EL (cell line): ENCODE results near the gene ZNFX1.
"Not testable (repeated sequence)": the region's sequence is repeated elsewhere in the genome, so short reads cannot be mapped to it uniquely, and the experiment has no call there.

ENCODE experiments used
- DNase-seq: peaks from one replicate; pipeline ENCODE4 v3.0.0-alpha.2; 2016

The ZNFX1 gene

GRCh38 chr20:49278036-49278817 is at the start of gene ZNFX1:
ZNFX1 (minus strand) TSS chr20:49278057; CDS start chr20:49275839, 2,218 bp downstream.
- peak; percentile 99 for DNase-seq

- peak; percentile 39 for DNase-seq
These were observed 48.2 kb upstream of the ZNFX1 start for GRCh38 chr20:49326026-49326425.

DNA sequence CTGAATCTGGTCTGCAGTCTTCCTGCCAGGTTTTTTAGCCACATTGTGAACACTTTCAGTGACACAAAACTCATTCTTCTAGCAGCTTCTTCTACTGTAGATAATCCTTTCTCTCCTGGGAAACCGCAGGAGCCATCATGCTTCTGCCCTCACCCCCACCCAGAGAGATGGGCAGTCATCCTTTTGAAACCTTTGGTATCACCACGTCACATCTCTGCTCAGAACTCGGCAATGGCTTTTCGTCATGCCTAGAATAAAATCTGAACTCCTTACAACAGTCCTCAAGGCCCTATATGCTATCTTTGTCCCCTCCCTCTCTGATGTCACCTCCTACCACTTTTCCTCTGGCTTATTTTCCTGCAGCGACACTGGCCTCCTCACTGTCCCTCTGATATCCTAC is 46.4 kb upstream of the ZNFX1 start:
- DNase-seq = no peak

GRCh38 chr20:49323622-49324238 is 45.9 kb upstream of the ZNFX1 start:
- peak; percentile 56 for DNase-seq

DNA sequence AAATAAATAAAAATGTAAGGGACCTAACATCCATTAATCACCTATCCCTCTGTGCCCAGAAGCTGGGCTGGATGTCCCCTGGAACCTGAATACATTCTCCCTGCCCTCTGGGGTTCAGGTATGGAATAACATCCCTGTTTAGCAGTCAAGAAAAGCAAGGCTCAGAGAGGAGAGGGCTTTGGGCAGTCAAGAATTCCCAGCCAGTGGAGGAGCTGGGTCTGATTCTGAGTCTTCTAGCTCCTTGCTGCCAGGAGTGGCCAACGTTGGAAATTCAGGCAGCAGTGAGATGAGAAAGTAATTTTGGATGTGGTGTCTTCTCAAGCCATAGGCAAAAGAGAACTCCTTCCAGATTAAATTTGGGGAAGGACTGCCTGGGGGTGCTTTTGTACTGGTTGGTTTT is 42.6 kb upstream of the ZNFX1 start:
- DNase-seq = peak; percentile 50

- no peak for DNase-seq
These were observed 41.5 kb upstream of the ZNFX1 start for GRCh38 chr20:49319208-49319809.

- no peak for DNase-seq
These were observed 40.8 kb upstream of the ZNFX1 start for GRCh38 chr20:49318430-49319207.

DNA sequence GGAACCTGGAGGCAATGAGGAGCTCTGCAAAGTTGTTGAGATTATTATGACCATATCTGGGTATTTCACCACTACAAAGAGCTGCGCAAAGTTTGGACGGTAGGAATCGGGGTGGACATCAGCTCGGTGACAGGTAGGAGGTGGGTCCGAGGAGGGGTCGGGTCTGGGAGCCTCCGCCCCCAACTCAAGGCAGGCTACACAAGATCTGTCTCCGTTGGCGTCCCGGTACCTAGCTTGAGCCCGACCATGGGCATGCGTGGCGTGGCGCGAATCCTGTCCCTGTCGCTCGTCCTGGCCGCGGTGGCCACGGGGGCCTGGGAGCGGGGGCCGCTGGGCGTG is 40.2 kb upstream of the ZNFX1 start:
- DNase-seq = no peak

DNA sequence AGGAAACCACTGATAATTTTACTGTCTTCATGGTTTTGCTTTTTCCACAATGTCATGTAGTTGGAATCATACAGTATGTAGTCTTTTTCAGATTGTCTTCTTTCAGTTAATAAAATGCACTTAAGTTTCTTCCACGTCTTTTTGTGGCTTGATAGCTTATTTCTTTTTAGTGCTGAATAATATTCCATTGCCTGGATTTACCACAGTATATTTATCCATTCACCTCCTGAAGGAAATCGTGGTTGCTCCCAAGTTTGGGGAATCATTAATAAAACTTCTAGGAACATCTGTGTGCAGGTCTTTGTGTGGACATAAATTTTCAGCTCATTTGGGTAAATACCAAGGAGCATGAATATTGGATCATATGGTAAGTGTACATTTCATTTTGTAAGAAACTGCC is 38.8 kb upstream of the ZNFX1 start:
- no peak for DNase-seq

GRCh38 chr20:49315580-49315979 is 37.7 kb upstream of the ZNFX1 start:
- DNase-seq = no peak

DNA sequence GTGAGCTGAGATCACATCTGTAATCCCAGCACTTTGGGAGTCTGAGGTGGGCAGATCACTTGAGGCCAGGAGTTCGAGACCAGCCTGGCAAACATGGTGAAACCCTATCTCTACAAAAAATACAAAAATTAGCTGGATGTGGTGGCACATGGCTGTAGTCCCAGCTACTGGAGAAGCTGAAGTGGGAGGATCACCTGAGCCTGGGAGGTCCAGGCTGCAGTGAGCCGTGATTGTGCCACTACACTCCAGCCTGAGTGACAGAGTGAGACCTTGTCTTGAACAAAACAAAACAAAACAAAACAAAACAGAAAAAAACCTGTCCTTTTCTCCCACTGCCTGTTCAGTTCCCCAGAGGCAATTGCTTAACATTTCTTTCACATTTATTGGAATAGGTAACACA is 36.2 kb upstream of the ZNFX1 start:
- DNase-seq = not testable (repeated sequence)

DNA sequence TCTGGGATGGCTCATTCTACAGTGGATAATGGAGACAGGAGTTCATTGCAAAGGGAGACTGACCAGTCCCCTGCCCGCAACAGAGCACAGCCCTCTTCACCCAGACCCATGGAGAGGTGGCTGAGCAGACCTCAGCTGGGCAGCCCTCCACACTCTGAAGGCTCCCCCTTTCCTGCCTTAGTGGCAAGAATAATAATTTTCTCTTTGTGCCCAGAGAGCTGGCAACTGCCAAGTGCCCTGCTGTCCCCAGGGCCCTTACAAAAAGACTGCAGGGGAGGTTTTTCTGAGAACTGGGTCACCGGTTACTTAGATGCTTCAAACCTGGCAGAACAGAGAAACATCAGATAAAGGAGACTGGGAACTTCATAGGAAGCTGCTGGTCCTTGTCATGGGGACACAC is 35.4 kb upstream of the ZNFX1 start:
- DNase-seq = no peak

- DNase-seq = no peak
These were observed 34.8 kb upstream of the ZNFX1 start for GRCh38 chr20:49312661-49313060.

GRCh38 chr20:49310705-49311104 is 32.8 kb upstream of the ZNFX1 start:
- DNase-seq = peak; percentile 25

DNA sequence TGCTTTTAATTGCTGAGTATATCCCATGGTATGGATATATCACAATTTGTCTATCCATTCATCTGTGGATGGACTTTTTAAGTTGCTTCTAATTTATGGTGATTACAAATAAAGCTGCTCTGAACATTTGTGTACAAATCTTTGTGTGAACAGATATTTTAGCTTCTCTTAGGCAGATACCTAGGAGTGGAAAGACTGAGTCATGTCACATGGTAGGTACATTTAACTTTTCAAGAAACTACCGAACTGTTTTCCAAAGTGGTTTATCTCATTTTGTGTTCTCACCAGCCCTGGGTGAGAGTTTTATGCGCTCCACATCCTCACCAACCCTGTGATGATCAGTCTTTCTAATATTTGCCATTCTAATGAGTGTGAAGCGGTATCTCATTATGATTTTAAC is 31.0 kb upstream of the ZNFX1 start:
- no peak for DNase-seq

DNA sequence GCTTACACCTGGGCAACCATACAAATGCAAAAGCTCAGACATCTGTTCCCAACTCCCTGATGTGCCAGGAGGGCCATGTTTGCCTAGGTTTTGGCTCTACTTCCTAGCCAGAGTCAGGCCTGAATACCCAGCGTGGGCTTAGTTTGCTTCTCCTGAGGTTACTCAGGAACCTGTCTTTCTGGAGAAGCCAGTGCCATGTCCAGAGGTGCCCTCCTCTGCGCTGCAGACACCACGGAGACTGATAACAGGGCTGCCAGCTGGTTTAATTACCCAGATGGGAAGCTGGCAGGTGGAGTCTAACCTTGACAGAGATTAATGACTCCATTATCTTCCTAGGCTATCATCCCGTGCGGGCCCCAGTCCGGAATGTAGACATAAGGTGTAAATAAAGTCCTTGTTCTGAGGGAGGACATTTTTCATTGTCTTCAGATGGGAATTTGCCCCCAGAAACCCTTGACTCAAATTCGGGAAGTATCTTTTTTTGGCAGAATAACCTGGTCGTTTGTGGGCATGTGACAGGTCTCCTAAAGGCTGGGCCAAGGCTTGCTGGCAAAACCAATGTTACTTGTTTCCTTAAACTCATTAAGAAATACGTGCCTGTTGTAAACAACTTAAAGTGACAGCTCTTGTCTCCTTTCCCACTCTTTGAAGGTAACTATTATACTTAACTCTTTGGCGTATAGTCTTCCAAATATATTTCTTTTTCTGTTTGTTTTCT is 29.2 kb upstream of the ZNFX1 start:
- DNase-seq = no peak

GRCh38 chr20:49303065-49303552 is 25.3 kb upstream of the ZNFX1 start:
- peak; percentile 20 for DNase-seq

- DNase-seq = no peak
These were observed 20.0 kb upstream of the ZNFX1 start for GRCh38 chr20:49297605-49298530.

DNA sequence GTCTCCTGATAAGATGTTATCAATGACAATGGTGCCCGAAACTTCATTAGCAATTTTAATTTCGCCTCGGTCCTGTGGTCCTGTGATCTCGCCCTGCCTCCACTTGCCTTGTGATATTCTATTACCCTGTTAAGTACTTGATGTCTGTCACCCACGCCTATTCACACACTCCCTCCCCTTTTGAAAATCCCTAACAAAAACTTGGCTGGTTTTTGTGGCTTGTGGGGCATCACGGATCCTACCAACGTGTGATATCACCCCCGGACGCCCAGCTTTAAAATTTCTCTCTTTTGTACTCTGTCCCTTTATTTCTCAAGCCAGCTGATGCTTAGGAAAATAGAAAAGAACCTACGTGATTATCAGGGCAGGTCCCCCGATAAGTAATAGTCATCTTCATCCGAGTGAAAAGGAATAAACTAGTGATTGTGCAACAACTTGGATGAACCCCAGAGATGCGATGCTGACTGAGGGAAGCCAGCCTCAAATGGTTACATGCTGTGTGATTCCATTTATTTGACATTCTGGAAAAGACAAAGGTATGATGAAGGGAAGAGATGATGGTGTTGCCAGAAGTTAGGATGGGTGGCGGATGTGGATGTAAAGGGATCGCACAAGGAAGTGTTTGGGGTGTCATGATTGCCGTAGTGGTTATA is 16.3 kb upstream of the ZNFX1 start:
- DNase-seq = not testable (repeated sequence)

DNA sequence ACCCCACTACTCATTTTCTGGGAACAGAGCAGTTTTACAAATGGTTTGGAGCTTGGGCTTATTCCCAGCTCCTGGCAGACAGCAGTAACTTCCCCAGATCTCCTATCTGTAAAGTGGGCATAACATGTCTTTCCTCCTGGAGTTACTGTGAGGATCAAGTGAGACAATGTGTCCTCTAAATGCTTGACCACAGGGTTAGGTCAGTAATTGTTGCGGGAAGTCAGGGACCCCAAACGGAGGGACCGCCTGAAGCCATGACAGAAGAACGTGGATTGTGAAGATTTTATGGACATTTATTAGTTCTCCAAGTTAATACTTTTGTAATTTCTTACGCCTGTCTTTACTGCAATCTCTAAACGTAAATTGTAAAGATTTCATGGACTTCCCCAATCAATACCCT is 15.3 kb upstream of the ZNFX1 start:
- DNase-seq = no peak

GRCh38 chr20:49292010-49292409 is 14.2 kb upstream of the ZNFX1 start:
- no peak for DNase-seq
